Chondrocyte (in vitro differentiated cells): ENCODE data around the gene SCGB1D1. TPM values are rescaled to one million over a fixed set of nuclear protein-coding genes. Genes with fewer than 3 reads are reported as not detected.

Experiments used
- DNase-seq: peaks from one replicate; pipeline ENCODE4 v3.0.0; 2021; ENCODE audit warnings: mixed read lengths, low spot score
- H3K27ac Mint-ChIP-seq: one replicate; pipeline ENCODE4 v1.8.0; 2021; ENCODE audit warnings: mild to moderate bottlenecking, moderate library complexity, mixed read lengths; ENCODE audit not compliant: unreplicated experiment
- H3K27me3 Mint-ChIP-seq: 2 replicates; pipeline ENCODE4 v1.8.0; 2021; ENCODE audit warnings: low read depth, mixed read lengths
- H3K36me3 Mint-ChIP-seq: 2 replicates; pipeline ENCODE4 v1.8.0; 2021; ENCODE audit warnings: low read depth, mixed read lengths
- H3K4me1 Mint-ChIP-seq: 2 replicates; pipeline ENCODE4 v1.8.0; 2021; ENCODE audit warnings: low read depth, mild to moderate bottlenecking, mixed read lengths
- H3K4me3 Mint-ChIP-seq: one replicate; pipeline ENCODE4 v1.8.0; 2021; ENCODE audit warnings: mild to moderate bottlenecking, moderate library complexity, mixed read lengths; ENCODE audit not compliant: unreplicated experiment
- H3K9me3 Mint-ChIP-seq: 2 replicates; pipeline ENCODE4 v1.8.0; 2021; ENCODE audit warnings: low read depth, mixed read lengths
- CTCF ChIP-seq: fragments of 200-600 bp; sonication (generic); IDR thresholded peaks from 2 replicates; pipeline ENCODE4 v1.5.0; 2021; ENCODE audit warnings: antibody characterized with exemption, mild to moderate bottlenecking, moderate library complexity
- total RNA-seq: library from RNA; stranded (reverse); gene quantifications from 3 replicates; pipeline ENCODE4 v1.2.1, GENCODE V29; 2021

SCGB1D1 gene
- total RNA-seq, 1 donor from 2014 or later, result not detected

DNA sequence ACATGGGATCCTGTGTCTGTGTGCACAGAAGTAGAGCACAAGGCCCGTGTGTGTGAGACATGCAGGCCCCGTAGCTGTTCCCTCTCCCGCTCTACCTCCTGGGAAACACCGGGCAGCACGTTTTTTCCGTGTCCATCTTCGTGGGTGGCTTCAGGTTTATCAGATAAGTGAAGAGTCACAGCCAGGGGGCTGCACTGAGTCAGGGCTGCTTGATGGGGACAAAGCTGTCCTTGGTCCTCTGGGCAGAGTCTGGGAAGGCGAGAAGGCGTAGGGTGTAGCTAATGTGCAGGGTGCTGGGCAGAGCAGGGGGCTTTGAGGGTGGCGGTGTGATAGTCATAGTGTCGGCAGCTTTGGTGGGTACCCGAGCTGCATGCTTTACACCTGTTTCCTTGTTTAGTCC is 42.5 kb upstream of the SCGB1D1 start:
- peak; percentile 48 for DNase-seq
- Mint-ChIP-seq H3K9me3 (no peaks in the 10 kb centered on the region), H3K4me1 (no peaks in the 10 kb centered on the region), H3K27me3 (no peaks in the 10 kb centered on the region), H3K36me3 (peaks cover 38% of the 10 kb centered on the region), H3K27ac (no peak overlapping the region), H3K4me3 (no peak overlapping the region)
- no peak for TF ChIP-seq CTCF

- peak; percentile 74 for DNase-seq
- H3K36me3 Mint-ChIP-seq, result peaks cover 41% of the 10 kb centered on the region
- H3K27me3 Mint-ChIP-seq, result no peaks in the 10 kb centered on the region
- no peak overlapping the region for H3K27ac Mint-ChIP-seq
- H3K9me3 Mint-ChIP-seq, result no peaks in the 10 kb centered on the region
- no peaks in the 10 kb centered on the region for H3K4me1 Mint-ChIP-seq
- H3K4me3 Mint-ChIP-seq, result no peak overlapping the region
- TF ChIP-seq CTCF, result no peak
Measured at GRCh38 chr11:62148271-62148980, 41.6 kb upstream of the SCGB1D1 start.

DNA sequence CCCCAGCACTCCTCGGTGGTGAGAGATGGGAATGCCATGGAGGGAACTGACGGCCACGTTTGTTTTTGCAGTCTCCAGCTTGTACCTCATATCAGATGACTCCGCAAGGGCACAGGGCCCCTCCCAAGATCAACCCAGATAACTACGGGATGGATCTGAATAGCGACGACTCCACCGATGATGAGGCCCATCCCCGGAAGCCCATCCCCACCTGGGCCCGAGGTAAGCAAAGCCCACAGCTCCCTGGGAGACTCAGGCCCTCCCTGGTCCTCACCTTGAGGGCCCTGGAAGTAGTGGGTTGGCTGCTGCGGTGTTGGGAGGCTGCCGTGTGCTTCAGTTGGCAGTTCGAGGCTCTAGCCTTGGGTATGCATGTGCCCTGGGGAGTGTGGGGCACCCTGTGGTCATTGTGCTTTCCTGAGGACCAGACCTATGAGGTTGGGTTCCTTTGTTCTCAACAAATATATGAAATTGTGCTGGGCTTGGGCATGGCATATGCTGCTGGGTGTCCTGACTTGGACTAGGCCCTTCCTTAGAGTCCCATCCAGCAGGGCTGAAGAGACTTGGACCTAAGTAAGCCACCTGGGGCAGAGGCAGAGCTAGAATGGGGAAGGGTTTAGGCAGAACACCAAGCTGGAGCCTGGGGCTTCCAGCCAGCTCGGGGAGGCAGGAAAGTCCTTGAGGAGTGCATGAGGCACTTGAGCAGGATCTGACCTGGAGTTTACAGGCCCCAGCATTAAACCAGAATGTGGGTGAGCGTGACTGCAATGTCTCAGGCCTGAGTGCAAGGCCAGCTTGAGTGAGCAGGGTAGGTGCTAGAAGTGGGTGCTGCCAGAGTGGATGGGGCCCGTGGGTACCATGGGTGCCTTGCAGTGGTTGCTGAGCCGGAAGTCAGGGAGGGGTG is 39.8 kb upstream of the SCGB1D1 start:
- Mint-ChIP-seq H3K27me3 (no peaks in the 10 kb centered on the region), H3K4me3 (no peak overlapping the region), H3K36me3 (peaks cover 39% of the 10 kb centered on the region), H3K27ac (no peak overlapping the region), H3K4me1 (no peaks in the 10 kb centered on the region), H3K9me3 (no peaks in the 10 kb centered on the region)
- DNase-seq, result peak; percentile 58
- no peak for TF ChIP-seq CTCF

DNA sequence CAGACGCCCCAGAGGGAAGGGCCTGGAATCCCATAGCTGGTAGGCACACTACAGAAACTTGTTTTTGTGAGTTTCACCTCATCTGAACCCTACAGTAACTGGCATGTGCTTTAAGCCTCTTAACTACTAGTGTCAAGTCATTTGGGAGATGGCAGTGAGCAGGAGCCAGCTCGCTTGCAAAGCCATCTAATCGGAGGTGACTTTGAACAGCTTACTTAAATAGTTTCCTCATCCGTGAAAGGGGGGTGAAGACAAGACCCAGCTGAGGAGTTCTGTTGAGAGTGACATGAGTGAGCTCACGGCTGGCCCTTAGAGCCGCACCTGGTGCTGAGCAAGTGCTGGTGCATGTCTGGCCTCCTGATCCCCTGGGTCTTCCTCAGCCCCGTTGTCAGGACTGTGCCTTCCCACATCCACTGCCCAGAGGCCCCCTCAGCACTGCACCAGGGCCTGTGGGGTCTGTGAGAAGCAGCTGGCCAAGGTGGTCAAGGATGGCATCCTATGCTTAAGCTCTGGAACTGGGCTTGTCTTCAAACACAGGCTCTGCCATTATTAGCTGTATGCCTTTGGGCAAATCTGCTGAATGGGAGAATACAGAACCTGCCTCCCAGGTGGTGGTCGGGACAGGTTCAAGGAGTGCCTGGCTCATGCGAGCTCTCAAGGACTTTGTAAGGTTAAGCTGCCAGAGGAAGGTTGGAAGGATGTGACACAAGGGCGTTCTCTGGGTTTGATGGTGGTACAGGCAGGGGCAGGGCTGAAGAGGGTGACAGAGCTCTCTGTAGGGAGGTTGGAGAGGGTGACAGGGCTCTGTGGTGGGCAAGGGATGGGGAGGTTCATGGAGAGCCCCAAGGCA is 38.9 kb upstream of the SCGB1D1 start:
- peak; percentile 42 for DNase-seq
- Mint-ChIP-seq H3K9me3 (no peaks in the 10 kb centered on the region), H3K4me1 (no peaks in the 10 kb centered on the region), H3K4me3 (no peak overlapping the region), H3K36me3 (peaks cover 35% of the 10 kb centered on the region), H3K27me3 (no peaks in the 10 kb centered on the region), H3K27ac (no peak overlapping the region)
- no peak for TF ChIP-seq CTCF

GRCh38 chr11:62151737-62152102 is 38.3 kb upstream of the SCGB1D1 start:
- no peaks in the 10 kb centered on the region for H3K9me3 Mint-ChIP-seq
- H3K27me3 Mint-ChIP-seq, result no peaks in the 10 kb centered on the region
- DNase-seq, result no peak
- no peaks in the 10 kb centered on the region for H3K4me1 Mint-ChIP-seq
- no peak for TF ChIP-seq CTCF
- peaks cover 30% of the 10 kb centered on the region for H3K36me3 Mint-ChIP-seq
- no peak overlapping the region for H3K27ac Mint-ChIP-seq
- H3K4me3 Mint-ChIP-seq, result no peak overlapping the region
